Neuronal stem cell (in vitro differentiated cells): ENCODE data around the gene CGB5.
A peak's percentile ranks its signal among the peaks of the same experiment; 100 is the strongest.

Experiments
- DNase-seq: peaks from one replicate; pipeline ENCODE4 v3.0.0-alpha.2; 2013; ENCODE audit warnings: low spot score
- H2AFZ ChIP-seq: one replicate; pipeline ENCODE4 v1.6.1; 2013; ENCODE audit warnings: mild to moderate bottlenecking, low read length, inconsistent platforms
- H2AK5ac ChIP-seq: 2 replicates; pipeline ENCODE4 v1.6.1; 2013; ENCODE audit warnings: low read depth, mild to moderate bottlenecking, inconsistent platforms, low read length, moderate library complexity, mixed read lengths
- H2BK120ac ChIP-seq: 2 replicates; pipeline ENCODE4 v1.6.1; 2013; ENCODE audit warnings: low read depth, mild to moderate bottlenecking, inconsistent platforms, low read length, moderate library complexity, mixed read lengths
- H2BK12ac ChIP-seq: one replicate; pipeline ENCODE4 v1.6.1; 2013; ENCODE audit warnings: low read length, inconsistent platforms
- H2BK15ac ChIP-seq: 2 replicates; pipeline ENCODE4 v1.6.1; 2013; ENCODE audit warnings: mild to moderate bottlenecking, low read length, inconsistent platforms, mixed read lengths
- H2BK5ac ChIP-seq: one replicate; pipeline ENCODE4 v1.6.1; 2013; ENCODE audit warnings: inconsistent platforms, mild to moderate bottlenecking, low read length, moderate library complexity
- H3K14ac ChIP-seq: one replicate; pipeline ENCODE4 v1.6.1; 2013; ENCODE audit warnings: low read length, inconsistent platforms
- H3K18ac ChIP-seq: 2 replicates; pipeline ENCODE4 v1.6.1; 2013; ENCODE audit warnings: low read length, inconsistent platforms
- H3K23ac ChIP-seq: 2 replicates; pipeline ENCODE4 v1.6.1; 2013; ENCODE audit warnings: low read depth, mild to moderate bottlenecking, mixed read lengths, low read length, inconsistent platforms; ENCODE audit not compliant: poor library complexity
- H3K27ac ChIP-seq: replicated peaks from 3 replicates; pipeline ENCODE4 v1.5.1; 2013; ENCODE audit warnings: low read length, inconsistent platforms
- H3K27me3 ChIP-seq, 3 experiments: 2 replicates each; pipeline ENCODE4 v1.6.1; 2013; ENCODE audit warnings: low read length in 3 of 3, mild to moderate bottlenecking in 2 of 3, inconsistent platforms in 1 of 3, low read depth in 1 of 3, mixed read lengths in 1 of 3, moderate library complexity in 1 of 3; ENCODE audit not compliant: control insufficient read depth in 3 of 3, insufficient read depth in 3 of 3
- H3K36me3 ChIP-seq, 2 donors: replicated peaks in 1 of 2; 2 replicates each; pipeline ENCODE4 v1.6.1; 2013; ENCODE audit warnings: low read length in 2 of 2; ENCODE audit not compliant: control insufficient read depth in 2 of 2, insufficient read depth in 2 of 2
- H3K4ac ChIP-seq: 2 replicates; pipeline ENCODE4 v1.6.1; 2013; ENCODE audit warnings: inconsistent platforms, mild to moderate bottlenecking, low read length, moderate library complexity
- H3K4me1 ChIP-seq, 2 donors: 1 replicate in 1 of 2; 2 replicates in 1 of 2; pipeline ENCODE4 v1.6.1; 2013; ENCODE audit warnings: low read length in 2 of 2, low read depth in 1 of 2; ENCODE audit not compliant: control insufficient read depth in 2 of 2, insufficient read depth in 1 of 2
- H3K4me2 ChIP-seq: one replicate; pipeline ENCODE4 v1.6.1; 2013; ENCODE audit warnings: mild to moderate bottlenecking, low read length, inconsistent platforms; ENCODE audit not compliant: insufficient read depth, poor library complexity, severe bottlenecking
- H3K4me3 ChIP-seq, 2 donors: 2 replicates each; pipeline ENCODE4 v1.5.1; 2013; ENCODE audit warnings: low read length in 2 of 2, mild to moderate bottlenecking in 2 of 2, inconsistent platforms in 1 of 2, moderate library complexity in 1 of 2
- H3K79me1 ChIP-seq: one replicate; pipeline ENCODE4 v1.6.1; 2013; ENCODE audit warnings: low read depth, mild to moderate bottlenecking, inconsistent platforms, low read length, moderate library complexity
- H3K9ac ChIP-seq: one replicate; pipeline ENCODE4 v1.6.1; 2013; ENCODE audit warnings: mild to moderate bottlenecking, low read depth, low read length, inconsistent platforms; ENCODE audit not compliant: poor library complexity
- H3K9me3 ChIP-seq, 2 donors: replicated peaks in 1 of 2; 2 replicates each; pipeline versions ENCODE3 to v1.6.1; 2013; ENCODE audit warnings: low read length in 2 of 2, mild to moderate bottlenecking in 2 of 2, inconsistent platforms in 1 of 2, low read depth in 1 of 2, mixed read lengths in 1 of 2, moderate library complexity in 1 of 2; ENCODE audit not compliant: control insufficient read depth in 2 of 2, insufficient read depth in 1 of 2
- H4K8ac ChIP-seq: one replicate; pipeline ENCODE4 v1.6.1; 2013; ENCODE audit warnings: low read depth, mild to moderate bottlenecking, inconsistent platforms, low read length, moderate library complexity
- H4K91ac ChIP-seq: one replicate; pipeline ENCODE4 v1.6.1; 2013; ENCODE audit warnings: low read length, low read depth, mild to moderate bottlenecking, inconsistent platforms; ENCODE audit not compliant: poor library complexity
- WGBS, 2 donors: extraction: QIAGEN DNeasy Blood & Tissue Kit; methylation state at CpG; one replicate each; pipeline ENCODE4 v1.1.7; 2013; ENCODE audit warnings: missing lambda C conversion rate in 2 of 2, mixed read lengths in 1 of 2; ENCODE audit not compliant: insufficient read length in 2 of 2, insufficient replicate concordance in 1 of 2; ENCODE audit errors: extremely low coverage in 2 of 2; 5-methylcytosine and 5-hydroxymethylcytosine counted together

The CGB5 gene

GRCh38 chr19:49081273-49081672 is 37.6 kb downstream of the CGB5 start:
- peaks cover 2 to 6% of the 10 kb centered on the region in 2 donors for H3K9me3 ChIP-seq
- H3K4me1 ChIP-seq: peaks cover 1 to 2% of the 10 kb centered on the region in 2 donors
- no peak overlapping the region for H3K27ac ChIP-seq
- WGBS, 2 donors: no CpG with 5 or more reads among the region's 1 CpG
- no peak overlapping the region for H3K4ac ChIP-seq
- H3K23ac ChIP-seq: no peak overlapping the region
- peaks cover 0 to 4% (median 0%) of the 10 kb centered on the region in 3 experiments for H3K27me3 ChIP-seq
- no peak overlapping the region for H2AFZ ChIP-seq
- no peak overlapping the region for H2BK12ac ChIP-seq
- no peak overlapping the region for H4K8ac ChIP-seq
- H3K36me3 ChIP-seq: peaks cover under 1 to 3% of the 10 kb centered on the region in 2 donors
- H3K9ac ChIP-seq: no peak overlapping the region
- no peak for DNase-seq
- H3K18ac ChIP-seq: no peak overlapping the region
- H2AK5ac ChIP-seq: no peak overlapping the region
- H3K79me1 ChIP-seq: peaks cover under 1% of the 10 kb centered on the region
- no peak overlapping the region for H2BK15ac ChIP-seq
- no peak overlapping the region for H3K4me2 ChIP-seq
- no peak overlapping the region for H3K14ac ChIP-seq
- no peak overlapping the region for H3K4me3 ChIP-seq
- H2BK5ac ChIP-seq: no peak overlapping the region
- H4K91ac ChIP-seq: no peak overlapping the region
- no peak overlapping the region for H2BK120ac ChIP-seq

- Histone ChIP-seq H3K9ac (no peak overlapping the region), H3K4me3 (peak overlapping the region; percentile 12 to 96), H3K14ac (no peak overlapping the region), H3K79me1 (peaks cover 5% of the 10 kb centered on the region), H4K8ac (no peak overlapping the region), H3K4me2 (peak overlapping the region; percentile 58), H2AK5ac (no peak overlapping the region), H2BK12ac (no peak overlapping the region), H3K9me3 (peaks cover 2 to 6% of the 10 kb centered on the region in 2 donors), H2BK120ac (no peak overlapping the region), H3K4ac (no peak overlapping the region), H2AFZ (peak overlapping the region; percentile 79), H3K27ac (peak overlapping the region; percentile 48), H2BK15ac (no peak overlapping the region), H3K27me3 (peaks cover 0 to 4% (median 0%) of the 10 kb centered on the region in 3 experiments), H3K18ac (no peak overlapping the region), H2BK5ac (no peak overlapping the region), H3K36me3 (peaks cover 17 to 32% of the 10 kb centered on the region in 2 donors), H3K4me1 (peaks cover 6 to 7% of the 10 kb centered on the region in 2 donors), H3K23ac (no peak overlapping the region), H4K91ac (no peak overlapping the region)
- DNase-seq: no peak
- WGBS, 2 donors: 100% methylated on average over 1 of the region's 26 CpGs; no CpG with 5 or more reads in 1 of the 2 donors
These were observed 40.8 kb downstream of the CGB5 start for GRCh38 chr19:49084206-49085019.

- no peak within 1 kb of the TSS for H4K8ac ChIP-seq
- peak; percentile 99 for DNase-seq
- peak within 1 kb of the TSS; percentile 95 for H2BK5ac ChIP-seq
- H3K27ac ChIP-seq: peak within 1 kb of the TSS; percentile 94
- no peak within 1 kb of the TSS for H2BK12ac ChIP-seq
- H3K14ac ChIP-seq: peak within 1 kb of the TSS; percentile 97
- H3K4ac ChIP-seq: no peak within 1 kb of the TSS
- peaks cover 6 to 7% of the 10 kb centered on the region in 2 donors for H3K4me1 ChIP-seq
- H3K18ac ChIP-seq: peak within 1 kb of the TSS; percentile 99
- no peak within 1 kb of the TSS for H2BK120ac ChIP-seq
- peak within 1 kb of the TSS; percentile 99 for H3K9ac ChIP-seq
- H2AK5ac ChIP-seq: peak within 1 kb of the TSS; percentile 32
- peaks cover 22 to 39% of the 10 kb centered on the region in 2 donors for H3K36me3 ChIP-seq
- H3K23ac ChIP-seq: peak within 1 kb of the TSS; percentile 100
- peaks cover 5% of the 10 kb centered on the region for H3K79me1 ChIP-seq
- H4K91ac ChIP-seq: no peak within 1 kb of the TSS
- H3K4me3 ChIP-seq: peak within 1 kb of the TSS; percentile 96 to 97
- H3K9me3 ChIP-seq: peaks cover 2 to 6% of the 10 kb centered on the region in 2 donors
- H3K4me2 ChIP-seq: peak within 1 kb of the TSS; percentile 87
- H2AFZ ChIP-seq: peak within 1 kb of the TSS; percentile 89
- H3K27me3 ChIP-seq: peaks cover 0 to 4% (median 0%) of the 10 kb centered on the region in 3 experiments
- WGBS, 2 donors: no CpG with 5 or more reads among the region's 89 CpGs
- H2BK15ac ChIP-seq: no peak within 1 kb of the TSS
These were observed 41.6 kb downstream of the CGB5 start, which contains the start of gene SNRNP70 for GRCh38 chr19:49085020-49085867. TSS of gene SNRNP70 (plus strand) at chr19:49085451. CDS start at chr19:49086415, 964 bp downstream.
